HG02798 (cell line): Measurements from ENCODE around the gene AIFM3.
"Not testable (repeated sequence)": the region's sequence is repeated elsewhere in the genome, so short reads cannot be mapped to it uniquely, and the experiment has no call there.

Source experiments
- ATAC-seq: cut with Tn5 transposase; IDR thresholded peaks from one replicate; pipeline ENCODE4 v1.9.1; 2021; ENCODE audit warnings: mild to moderate bottlenecking; ENCODE audit not compliant: unreplicated experiment, poor library complexity

AIFM3 gene

GRCh38 chr22:20999350-21000206 lies 32.5 kb downstream of the AIFM3 start:
- ATAC-seq = no peak

GRCh38 chr22:21000207-21000986 lies 33.3 kb downstream of the AIFM3 start:
- ATAC-seq = no peak

- ATAC-seq = no peak
These were observed 34.0 kb downstream of the AIFM3 start for GRCh38 chr22:21000987-21001600.

DNA sequence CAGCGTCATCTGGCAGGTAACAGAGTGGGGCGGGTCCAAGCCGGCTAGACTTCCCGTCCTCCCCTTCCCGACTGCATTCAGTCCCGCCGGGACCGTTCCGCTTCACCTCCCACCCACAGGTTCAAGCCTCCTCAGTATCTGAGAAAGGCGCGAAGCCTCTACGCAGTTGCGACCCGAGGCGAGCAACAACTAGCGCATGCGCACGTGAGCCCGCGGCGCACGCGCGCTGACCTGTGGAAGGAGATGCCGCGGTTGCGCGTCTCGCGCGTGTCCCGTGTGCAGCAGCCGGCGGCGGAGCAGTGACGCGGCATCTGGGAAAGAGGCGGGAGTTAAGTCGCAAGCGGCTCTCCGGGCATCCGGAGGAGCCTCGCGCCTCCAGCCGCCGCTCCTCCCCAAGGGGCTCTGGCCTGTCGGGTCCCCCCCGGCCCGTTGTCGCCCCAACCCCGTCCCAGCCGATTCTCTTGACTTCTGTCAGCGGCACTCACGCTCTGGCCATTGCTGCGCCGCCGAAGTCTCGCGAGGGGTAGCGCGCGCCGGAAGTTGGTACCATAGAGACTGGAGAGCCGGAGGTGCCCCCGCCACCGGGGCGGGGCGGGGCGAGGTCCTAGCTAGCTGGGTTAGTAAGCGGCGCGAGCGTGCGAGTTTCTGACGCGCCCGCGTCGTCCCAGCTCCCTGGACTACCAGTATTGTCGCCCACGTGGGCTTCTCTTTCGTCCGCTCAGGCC lies 34.7 kb downstream of the AIFM3 start, which contains the start of gene THAP7:
Gene THAP7 (minus strand): TSS at position 518 of the 725 bp plus-strand sequence. CDS start 207 bp downstream, at position 311.
- ATAC-seq = peak; percentile 90

DNA sequence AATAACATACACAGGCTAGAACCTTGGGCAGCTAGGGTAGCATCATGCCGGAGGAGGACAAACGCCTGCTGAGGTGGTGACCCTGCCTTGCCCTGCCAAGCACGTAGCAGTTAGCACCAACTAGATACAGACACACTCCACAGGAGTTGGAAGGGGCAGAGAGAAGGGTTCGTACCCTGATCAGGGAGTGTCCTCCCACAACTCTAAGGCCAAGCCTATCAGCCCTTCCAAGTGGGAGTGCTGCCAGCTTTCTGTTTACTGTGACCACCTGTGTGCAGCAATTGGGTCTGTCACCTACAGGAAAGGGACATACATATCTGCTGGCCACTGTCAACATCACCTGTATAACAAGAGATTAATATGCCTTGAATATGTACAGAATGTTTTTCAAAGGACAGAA lies 36.7 kb downstream of the AIFM3 start:
- no peak for ATAC-seq

DNA sequence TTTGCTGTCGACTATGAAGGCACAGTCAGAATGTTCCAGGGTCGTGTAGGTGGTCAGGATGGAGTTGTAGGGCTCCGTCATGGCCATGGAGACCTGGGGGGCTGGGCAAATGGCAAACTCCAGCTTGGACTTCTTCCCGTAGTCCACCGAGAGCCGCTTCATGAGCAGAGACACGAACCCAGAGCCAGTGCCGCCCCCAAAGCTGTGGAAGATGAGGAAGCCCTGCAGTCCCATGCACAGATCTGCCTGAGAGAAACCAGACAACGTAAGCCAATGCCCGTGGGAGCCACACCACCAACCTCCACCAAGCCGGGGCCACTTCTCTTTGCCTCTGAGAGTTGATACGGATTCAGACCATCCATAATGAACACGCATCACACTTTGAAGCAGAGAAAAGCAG lies 42.2 kb downstream of the AIFM3 start:
- not testable (repeated sequence) for ATAC-seq

- ATAC-seq = no peak
These were observed 42.8 kb downstream of the AIFM3 start for GRCh38 chr22:21009638-21010425.

GRCh38 chr22:21010426-21011113 lies 43.5 kb downstream of the AIFM3 start:
- ATAC-seq = no peak

GRCh38 chr22:21012446-21013407 lies 45.7 kb downstream of the AIFM3 start:
- no peak for ATAC-seq

DNA sequence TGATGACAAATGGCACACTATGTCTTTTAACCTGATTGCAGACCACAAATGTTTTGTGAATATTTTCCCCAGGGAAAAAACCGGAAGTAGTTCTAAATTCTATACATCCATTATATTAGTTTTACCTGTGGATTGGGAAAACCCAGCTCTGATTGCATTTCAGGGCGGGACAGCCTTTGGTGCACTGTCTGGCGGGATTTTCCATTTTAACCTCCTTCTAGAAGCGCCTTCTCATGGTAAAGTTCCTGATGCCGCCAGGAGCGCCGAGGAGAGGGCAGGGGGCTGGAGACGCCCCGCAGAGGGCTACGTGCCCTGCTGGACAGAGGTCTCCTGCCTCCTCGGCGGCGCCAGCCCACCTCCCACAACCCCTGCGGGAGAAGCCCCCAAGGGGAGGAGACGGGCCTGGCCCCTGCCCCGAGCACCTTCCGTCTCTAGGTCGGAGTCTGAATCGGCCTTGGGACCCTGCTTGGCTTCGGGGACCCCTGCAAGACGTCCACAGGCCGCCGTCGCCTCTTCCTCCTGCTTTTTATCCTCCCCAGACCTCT lies 46.7 kb downstream of the AIFM3 start:
- ATAC-seq = no peak

- ATAC-seq = peak; percentile 90
These were observed 47.2 kb downstream of the AIFM3 start for GRCh38 chr22:21014202-21014725.

DNA sequence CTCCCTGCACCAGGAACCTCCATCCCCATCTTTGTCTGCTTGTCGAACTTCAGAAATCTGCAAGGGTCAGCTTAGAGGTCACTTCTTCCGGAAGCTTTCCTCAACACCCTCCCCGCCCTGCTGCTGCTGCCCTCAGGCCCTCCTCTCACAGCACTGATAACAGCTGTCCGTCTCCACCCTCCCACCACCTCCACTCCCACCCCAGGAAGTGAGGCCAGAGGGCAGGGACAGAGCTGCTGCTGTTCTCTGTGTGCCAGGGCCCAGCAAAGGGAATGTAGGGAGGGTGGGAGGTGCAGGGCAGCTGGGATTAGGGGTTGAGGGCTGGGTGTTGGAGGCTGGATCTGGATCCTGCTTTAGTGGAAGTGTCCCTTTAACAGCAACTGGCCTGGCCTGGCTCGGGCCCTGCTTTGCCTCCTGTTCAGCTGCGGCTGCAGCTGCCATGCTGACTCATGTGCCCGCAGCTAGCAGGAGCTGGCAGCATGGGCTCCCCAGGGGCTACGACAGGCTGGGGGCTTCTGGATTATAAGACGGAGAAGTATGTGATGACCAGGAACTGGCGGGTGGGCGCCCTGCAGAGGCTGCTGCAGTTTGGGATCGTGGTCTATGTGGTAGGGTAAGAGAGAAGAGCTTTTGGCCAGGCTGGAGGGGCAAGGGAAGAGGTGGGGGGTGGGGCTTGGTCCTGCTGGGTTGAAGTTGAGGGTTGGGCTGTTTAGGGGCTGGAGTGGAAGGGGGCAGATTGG lies 47.8 kb downstream of the AIFM3 start, which contains the start of gene P2RX6:
Gene P2RX6 (plus strand): TSS at position 440 of the 740 bp plus-strand sequence. CDS start 10 bp downstream, at position 450.
- ATAC-seq = no peak

GRCh38 chr22:21015466-21016006 lies 48.5 kb downstream of the AIFM3 start:
- ATAC-seq = no peak

- no peak for ATAC-seq
These were observed 49.8 kb downstream of the AIFM3 start for GRCh38 chr22:21016644-21017420.

- no peak for ATAC-seq
These were observed 51.3 kb downstream of the AIFM3 start for GRCh38 chr22:21018314-21018713.
